GM18508 (cell line): Measurements from ENCODE around the gene ATP6V1G1.

Experiments used
- ATAC-seq: cut with Tn5 transposase; IDR thresholded peaks from one replicate; pipeline ENCODE4 v1.9.1; 2021; ENCODE audit warnings: moderate number of reproducible peaks; ENCODE audit not compliant: insufficient read depth, unreplicated experiment

ATP6V1G1 gene

DNA sequence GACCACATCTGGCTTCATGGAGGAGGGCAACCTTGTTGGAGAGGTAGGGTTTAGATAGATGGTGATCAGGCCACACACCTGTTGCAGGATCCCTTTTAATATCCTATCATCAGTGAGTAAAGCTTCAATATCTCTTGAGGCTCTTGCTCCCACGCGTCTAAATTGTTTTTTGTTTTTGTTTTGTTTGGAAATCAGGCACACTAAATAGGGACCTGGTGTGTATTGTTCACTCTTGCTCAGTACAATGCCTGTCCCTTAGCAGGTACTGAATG lies 20.9 kb downstream of the ATP6V1G1 start:
- ATAC-seq = no peak

DNA sequence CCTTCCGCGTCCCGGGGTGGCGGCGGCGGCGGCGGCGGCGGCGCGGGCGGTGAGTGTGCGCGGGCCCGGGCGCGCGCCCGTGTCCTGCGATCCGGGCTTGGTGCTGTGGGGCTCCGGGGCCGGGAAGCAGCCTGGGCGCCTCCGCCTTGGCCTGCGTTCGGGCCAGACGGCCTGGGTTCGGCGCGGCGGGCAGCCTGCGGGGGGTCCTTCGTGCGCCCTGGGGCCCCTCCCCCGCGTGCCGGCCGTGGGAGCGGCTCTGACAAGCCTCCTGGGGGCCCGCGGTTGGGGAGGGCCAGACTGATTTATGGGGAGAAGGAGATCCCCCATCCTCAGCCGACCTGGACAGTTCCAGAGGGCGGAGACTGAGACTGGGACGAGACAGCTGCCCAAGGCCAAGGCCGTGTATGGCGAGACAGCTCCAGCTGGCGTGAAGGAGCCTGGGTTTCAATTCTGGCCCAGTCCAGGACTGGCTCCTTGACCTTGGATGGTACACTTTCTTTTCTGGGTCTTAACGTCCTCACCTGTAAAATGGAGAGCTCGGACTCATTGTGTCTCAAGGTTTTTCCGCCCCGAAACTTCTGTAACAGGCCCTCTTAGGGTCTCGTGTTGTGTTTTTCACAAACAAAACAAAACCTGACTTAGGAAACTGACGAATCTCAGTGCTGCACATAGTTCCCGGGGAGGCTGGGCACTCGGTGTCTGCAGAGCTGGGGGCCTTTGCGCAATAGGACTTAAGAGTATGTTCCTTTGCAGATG lies 24.1 kb downstream of the ATP6V1G1 start:
- no peak for ATAC-seq

DNA sequence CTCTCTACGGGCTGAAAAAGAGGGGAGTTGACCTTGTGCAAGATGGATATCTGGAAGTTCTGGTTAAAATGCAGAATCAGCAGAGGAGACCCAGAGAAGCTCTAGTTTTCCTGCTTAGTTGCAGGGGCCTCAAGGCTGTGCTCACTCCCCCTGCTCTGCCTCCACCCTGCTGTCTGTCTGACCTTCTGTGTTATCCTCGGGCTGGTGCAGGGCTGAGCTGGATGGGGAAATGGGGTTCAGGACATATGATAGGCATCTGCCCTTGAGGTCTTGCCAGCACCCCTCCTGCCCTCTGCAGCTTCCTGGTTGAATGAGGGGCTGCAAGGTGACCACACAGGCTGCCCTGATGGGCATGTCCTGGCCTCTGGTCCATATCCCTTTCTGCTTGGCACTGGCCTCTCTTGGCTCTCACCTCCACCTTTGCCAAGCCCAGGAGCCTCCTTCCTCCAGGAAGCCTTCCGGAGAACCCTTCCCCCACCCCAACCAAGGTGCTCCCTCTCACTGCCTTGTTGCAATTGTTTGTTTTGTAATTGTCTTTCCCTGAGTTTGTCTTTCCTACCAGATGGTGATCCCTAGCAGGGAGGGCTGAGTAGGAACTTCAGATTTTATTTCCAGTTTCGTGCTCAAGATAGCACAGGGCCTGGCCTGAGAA lies 24.8 kb downstream of the ATP6V1G1 start:
- ATAC-seq = no peak

DNA sequence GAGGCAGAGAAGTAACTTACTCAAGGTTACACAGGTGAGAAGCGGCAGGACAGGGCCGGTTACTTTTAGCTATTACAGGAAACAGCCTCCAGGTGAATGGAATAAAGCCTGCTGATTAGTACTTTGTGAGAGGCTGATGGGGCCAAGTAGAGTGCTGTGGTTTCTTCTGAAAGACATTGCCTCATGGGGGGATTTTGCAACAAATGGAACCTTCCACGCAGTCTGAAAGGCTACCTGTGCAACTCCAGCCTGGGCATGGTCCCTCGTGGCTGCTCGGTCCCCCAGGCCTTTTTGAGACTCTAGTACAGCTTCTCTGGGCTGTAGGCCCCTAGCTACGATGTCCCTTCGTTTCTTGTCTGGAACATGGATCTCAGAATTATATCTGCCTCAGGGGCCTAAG lies 25.5 kb downstream of the ATP6V1G1 start:
- no peak for ATAC-seq

DNA sequence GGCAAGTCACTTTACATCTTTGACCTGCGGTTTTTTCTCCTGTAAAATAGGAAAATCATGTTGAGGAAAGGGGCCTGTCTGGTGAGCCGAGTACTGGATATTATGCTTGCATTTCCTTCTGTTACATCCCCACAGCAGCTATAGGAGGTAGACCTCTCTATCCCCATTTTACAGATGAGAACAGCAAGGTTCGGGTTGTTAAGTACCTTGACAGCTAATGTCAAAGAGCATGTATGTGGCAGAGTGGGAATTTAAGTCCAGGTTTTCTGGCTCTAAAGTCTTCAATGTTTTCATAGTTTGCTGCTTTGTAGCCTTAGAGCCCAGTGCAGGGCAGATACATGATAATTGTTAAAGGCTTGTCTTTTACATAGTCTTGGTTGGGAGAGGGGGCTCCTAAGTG lies 26.4 kb downstream of the ATP6V1G1 start:
- no peak for ATAC-seq

DNA sequence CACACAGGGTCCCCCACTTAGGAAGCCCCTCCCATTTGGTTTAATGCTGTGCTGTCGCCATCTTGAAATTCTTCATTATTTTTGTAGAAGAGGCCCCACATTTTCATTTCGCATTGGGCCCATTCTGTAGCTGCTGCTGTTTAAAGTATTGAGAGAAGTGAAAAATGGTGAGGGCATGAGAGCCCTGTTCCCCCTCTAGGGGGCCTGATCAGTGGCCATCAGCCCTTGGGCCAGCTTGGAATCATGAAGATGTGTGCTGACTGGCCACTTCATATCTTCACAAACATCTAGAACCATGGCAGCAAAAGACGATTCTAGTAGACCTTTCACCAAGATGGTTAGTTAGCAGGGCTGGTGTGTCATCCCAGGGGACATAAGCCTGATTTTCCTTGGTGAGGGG lies 26.8 kb downstream of the ATP6V1G1 start:
- no peak for ATAC-seq

DNA sequence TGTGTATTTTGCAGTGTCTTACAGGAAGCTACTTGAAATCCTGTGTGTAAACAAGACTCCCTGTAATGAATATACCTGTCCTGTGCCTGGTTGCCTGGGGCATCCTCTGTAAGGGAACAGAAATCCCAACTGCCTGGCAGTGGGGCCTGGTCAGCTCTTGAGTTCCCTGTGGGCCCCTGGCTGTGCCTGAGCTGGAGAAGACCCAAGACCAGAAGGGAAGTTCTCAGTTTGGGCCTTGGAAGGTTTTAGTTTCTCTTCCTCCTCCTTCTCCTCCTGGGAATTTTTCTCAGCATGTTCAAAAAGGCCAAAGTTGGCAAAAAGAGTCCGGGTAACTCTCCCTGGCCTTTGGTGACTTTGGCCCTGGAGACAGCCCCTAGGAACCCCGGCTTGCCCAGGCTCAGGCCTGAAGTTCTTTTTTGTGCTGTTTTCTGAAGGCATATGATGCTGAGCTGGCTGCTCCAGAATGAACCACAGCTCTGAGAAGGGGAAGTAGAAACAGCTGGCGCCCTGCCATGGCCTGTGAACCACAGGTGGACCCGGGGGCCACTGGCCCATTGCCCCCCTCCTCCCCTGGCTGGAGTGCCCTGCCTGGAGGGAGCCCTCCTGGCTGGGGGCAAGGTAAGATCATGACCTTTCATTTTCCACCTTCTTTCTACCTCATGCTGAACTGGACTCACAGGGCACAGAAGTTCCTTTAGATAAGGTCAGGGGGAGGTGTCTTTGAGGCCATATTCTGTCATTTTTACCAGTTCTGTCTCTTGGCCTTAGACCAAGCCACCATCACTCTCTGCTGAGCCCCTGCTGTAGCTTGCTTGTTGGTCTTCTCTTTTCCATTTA lies 29.3 kb downstream of the ATP6V1G1 start:
- peak; percentile 57 for ATAC-seq

DNA sequence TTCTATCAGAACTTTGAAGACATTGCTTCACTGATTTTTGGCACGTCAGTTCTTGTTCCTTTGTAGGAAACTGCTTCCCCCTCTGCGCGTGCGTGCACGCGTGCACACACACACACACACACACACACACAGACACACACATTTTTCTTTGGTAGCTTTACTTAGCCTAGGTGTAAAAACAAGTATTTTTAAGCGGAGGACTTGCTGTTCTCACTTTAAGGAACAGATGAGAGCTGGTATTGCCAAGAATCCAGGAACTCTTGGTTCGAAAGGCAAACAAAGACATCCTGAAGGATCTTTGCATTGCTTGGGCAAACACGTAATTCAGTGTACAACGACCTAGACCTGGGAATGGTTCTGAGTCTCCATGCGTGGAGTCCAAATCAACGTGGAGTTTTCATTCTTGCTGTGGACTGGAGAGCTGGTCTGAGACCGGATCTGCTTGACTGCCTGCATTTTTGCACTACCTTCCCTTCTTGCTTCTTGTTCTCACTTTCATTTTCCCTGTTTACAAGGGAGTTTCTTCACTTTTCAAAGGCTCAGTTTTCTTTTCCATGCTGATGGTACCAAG lies 31.7 kb downstream of the ATP6V1G1 start:
- no peak for ATAC-seq

DNA sequence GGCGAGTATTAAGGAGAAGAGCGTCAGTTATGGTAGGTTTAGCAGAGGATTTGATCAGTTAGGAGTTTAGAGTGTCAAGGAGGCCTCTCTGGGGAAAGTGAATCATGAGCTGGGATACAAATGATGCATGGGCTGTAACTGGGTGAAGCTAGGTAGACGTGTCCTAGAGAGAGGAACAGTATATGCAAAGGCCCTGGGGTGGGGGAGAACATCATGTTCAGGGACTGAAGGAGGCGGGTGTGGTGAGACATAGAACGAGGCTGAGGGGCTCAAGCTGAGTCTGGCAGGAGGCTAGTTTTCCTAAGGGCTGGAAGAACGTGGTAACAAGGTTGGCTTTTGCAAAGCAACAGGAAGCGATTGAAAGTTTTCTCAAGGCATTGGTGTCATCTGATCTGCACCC lies 34.0 kb downstream of the ATP6V1G1 start:
- ATAC-seq = no peak

DNA sequence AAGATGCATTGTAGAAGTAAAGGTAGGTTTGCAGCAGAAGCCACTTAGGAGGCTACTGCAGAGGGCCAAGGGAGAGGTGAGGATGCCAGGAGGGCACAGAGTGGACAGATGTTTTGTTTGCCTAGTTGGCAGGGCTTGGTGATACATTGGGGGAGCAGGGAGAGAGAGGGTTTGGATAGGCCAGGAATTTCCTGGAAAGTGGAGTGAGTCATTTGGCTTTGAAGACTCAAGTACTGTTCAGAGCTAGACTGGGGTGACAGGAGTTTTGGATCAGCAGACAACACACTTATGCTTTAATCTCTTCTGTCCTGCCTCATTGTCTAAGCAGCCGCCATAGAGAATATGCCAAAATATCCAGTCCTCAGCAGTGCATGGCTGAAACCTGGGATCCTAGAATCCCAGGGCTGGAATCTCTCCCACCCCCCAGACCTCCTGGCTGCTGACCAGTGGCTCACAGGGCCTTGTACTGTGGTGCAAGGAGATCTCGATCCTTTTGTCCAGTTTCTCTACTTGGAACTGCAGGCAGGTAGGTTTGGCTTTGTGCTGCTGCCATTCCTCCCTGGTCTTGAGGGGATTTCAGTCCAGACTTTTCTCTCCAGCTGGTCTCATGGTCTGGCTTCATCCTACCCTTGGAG lies 34.5 kb downstream of the ATP6V1G1 start:
- ATAC-seq = no peak

DNA sequence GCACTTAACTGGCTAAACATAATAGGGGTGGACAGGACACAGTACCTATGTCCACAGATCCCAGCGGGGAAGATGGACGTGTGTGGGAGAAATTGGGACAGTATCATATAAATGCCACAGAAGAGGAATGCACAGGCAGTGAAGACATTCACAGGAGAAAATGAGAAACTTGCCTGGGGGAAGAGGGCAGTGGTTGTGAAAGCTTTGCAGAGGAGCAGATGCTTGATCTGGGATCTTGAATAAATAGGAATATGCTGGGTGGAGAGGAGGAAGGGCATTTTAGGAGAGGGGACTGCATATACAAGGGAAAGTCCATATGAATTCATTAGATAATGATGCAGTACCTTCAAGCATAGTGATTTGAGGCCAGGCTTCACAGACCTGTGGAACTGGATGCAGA lies 37.1 kb downstream of the ATP6V1G1 start:
- ATAC-seq = no peak

DNA sequence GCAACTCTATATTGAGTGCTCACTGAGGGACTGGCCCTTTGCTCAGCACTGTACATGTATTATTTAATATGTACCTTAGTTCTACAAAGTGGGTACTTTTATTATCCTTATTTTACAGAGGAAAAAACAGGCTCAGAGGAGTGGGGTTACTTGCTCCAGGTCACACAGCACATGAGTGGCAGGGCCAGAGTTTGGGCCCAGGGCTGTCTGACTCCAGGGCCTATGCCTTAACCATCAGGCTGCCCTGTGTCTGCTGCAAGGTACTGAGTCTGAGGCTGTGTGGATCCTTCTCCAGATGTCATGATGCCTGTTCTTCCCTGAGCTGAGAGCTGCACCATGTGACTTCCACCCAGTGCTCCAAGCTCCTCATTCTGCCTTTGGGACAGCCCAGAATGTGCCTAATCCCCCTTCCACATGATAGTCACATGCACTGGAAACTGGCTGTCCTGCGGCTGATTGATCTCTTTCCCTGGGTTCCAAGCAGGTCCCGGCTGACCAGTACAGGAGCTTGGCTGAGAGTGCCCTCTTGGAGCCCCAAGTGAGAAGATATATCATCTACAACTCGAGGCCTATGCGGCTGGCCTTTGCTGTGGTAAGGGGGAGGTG lies 38.9 kb downstream of the ATP6V1G1 start:
- no peak for ATAC-seq

DNA sequence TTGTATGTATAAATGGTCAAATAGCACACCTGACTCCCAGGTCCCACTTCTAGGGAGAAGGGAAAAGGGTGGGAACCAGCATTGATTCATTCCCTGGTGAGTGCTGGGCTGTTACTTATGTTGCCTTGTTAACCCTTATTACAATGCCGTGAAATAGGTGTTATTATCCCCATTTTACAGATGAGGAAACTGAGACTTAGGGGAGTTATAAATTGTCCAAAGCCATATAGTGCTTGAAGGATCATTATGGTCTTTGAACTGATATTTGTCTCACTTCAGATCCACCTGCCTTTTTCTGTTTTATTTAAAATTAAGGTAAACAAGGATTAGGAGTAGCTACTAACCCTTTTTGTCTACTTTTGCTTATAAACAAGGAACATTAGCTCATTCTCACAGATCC lies 40.0 kb downstream of the ATP6V1G1 start:
- ATAC-seq = no peak

DNA sequence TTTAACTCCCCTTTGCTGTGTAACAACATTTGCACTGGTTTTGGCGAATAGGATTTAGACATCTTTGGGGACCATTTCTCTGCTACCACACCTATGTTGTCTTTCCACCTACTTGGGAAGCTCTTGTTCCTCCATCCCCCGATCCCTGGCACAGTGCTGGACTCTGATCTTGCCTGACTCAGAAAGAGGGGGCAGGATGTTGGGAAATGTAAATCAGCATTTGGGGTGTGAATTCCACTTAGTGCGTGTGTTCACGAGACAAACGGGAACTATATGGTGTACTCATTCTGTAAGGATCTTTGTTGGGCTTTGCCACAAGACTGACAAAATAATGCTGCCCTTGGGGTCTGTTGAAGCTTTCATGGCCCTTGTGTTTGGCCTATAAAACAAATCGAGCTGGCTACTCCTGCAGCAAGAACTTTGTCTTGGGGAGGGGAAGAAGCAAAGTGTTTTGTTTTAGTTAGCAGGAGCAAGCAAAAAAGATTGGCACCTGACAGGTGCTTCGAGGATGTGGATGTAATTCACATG lies 42.1 kb downstream of the ATP6V1G1 start:
- no peak for ATAC-seq

DNA sequence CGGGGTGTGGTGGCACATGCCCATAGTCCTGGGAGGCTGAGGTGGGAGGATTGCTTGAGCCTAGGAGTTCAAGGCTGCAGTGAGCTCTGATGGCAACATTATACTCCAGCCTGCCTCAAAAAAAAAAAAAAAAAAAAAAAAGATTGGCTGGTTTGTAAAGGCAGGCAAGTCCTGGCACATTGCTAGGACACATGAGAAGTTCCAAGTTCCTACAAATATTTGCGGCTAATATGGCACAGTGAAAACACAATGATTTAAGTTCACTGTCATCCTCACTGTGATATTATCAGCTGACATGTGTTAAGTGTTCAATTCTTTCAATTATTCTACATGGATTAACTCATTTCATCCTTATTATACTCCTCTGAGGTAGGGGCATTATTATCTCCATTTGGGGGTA lies 43.6 kb downstream of the ATP6V1G1 start:
- ATAC-seq = no peak

DNA sequence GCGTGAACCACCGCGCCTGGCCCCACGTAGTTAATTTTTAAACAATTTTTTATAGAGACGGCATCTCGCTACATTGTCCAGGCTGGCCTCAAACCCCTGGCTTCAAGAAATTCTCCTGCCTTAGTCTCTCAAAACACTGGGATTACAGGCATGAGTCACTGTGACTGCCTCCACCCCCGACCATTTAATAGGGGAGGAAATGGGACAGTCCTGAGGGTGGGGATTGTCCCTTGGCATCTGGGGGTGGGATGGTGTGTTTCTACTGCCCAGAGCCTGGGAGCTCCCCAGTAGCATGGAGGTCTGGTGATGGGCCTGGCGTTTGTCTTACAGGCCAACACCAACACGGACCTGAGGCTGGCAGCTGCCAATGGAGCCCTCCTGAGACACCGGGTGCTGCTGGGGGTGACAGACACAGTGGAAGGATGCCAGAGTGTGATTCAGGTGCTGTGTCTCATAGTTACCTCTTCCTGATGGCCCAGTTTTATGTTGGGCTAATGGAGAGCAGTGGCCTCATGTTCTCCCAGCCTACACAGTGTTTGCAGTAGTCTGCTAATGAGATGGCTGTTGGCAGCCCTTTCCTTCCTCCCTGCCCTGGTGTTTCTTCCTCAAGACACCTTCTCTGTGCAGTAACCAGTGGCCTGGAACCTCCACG lies 46.0 kb downstream of the ATP6V1G1 start:
- ATAC-seq = no peak

DNA sequence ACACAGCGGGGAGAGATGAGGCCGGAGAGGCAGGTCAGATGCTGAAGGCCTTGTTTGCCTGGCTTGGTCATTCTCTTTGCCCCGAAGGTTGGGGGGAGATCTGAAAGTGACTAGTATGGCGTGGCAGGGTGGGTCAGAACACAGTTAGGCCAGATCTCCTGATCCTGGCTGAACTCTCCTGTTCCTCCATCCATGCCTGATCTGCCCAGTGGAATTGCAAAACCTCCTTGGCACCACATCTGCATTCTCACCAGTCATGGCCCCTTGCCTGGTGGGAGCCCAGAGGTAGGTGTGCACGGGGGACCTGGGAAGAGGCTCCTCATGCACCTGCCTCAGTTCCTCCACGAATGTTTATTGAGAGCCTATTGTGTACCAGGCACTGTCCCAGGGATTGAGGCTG lies 46.8 kb downstream of the ATP6V1G1 start:
- ATAC-seq = no peak

DNA sequence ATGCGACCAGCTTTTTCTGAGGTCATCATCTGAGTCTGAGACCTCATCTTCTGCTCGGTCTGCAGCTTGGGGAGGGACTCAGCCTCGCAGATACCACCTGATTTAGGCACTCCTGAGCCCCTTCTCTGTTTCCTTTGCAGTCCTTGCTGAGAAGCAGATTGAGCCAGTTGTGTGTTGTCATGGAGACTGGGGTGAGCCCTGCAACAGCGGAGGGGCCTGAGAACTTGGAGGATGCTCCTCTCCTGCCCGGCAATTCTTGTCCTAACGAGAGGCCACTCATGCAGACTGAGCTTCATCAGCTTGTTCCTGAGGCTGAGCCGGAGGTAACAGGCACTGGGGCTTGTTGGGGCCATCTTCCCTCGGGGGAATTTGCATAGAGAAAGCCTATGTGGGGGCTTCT lies 50.8 kb downstream of the ATP6V1G1 start:
- ATAC-seq = no peak

DNA sequence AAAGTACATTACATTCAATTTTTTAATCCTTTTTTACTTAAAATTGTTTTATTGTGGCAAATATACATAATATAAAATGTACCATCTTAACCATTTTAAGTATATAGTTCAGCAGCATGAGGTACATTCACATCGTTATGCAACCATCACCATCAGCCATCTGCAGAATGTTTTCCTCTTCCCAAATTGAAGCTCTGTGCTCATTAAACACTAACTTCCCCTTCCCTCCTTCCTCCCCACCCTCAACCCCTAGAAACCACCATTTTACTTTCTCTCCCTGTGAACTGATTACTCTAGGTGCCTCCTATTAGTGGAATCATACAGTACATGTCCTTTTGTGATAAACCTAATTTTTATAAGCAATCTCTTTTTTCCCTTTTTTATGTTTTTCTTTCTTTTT lies 54.4 kb downstream of the ATP6V1G1 start:
- ATAC-seq = no peak

DNA sequence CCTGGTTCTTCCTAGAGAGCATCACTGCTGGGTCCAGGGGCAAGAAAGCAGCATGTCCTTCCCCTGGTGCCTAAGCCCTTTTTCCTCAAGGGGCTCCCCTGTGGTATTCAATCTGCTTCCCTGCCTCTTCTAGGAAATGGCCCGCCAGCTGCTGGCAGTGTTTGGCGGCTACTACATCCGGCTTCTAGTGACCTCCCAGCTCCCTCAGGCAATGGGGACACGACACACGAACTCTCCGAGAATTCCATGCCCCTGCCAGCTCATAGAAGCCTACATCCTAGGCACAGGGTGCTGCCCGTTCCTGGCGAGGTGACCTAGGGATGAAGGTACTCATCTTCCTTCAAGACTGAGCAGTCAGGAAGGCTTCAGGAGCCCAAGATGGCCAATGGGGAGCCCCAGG lies 55.4 kb downstream of the ATP6V1G1 start:
- no peak for ATAC-seq
